ELF-1 (cell line): ENCODE results near the gene ZFP42.

ENCODE experiments used
- DNase-seq: peaks from one replicate; pipeline ENCODE4 v3.0.0-alpha.2; 2016; ENCODE audit warnings: low read depth, low spot score

ZFP42 gene

DNA sequence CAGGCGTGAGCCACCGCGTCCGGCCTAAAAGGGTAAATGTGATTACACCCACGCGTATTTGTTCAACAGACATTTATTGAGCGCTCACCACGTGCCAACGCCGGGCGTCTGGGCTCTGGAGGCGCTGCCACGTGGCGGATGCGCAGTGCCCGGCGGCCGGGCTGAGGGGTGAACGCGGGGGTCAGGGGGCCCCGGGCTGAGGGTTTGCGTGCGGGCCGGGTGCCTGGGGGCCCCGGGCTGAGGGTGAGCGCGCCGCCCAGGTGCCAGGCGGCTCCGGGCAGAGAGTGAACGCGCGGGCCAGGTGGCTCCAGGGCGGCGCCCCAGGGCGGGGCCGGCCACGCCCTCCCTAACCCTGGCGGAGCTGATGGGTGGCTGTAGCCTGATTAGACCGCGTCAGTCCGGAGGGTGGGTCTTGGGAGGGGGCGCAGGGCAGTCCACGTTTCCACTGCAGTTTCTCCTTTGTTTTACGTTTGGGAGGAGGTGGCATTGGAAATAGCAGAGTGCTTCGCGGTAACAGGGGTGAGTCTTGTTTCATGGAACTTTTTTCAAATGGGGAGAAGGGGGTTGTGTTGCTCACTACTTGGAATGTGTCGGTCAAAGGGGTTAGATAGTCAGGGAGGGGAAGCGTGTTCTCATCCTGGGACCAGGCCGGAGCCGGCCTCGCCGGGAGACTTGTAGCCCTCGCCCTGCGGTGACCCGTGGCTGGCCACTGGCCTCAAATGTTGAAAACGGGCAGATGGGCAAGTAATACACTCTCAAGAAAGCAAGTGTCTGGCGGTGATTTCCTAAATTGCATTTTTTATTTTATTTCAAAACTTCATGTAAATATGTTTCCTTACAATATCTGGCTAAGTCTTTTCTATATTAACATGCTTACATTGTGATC, at the start of gene ZFP42:
ZFP42 (plus strand) TSS at position 450 of the 886 bp plus-strand sequence. CDS start 7,037 bp downstream, outside the sequence.
- DNase-seq = peak; percentile 94

DNA sequence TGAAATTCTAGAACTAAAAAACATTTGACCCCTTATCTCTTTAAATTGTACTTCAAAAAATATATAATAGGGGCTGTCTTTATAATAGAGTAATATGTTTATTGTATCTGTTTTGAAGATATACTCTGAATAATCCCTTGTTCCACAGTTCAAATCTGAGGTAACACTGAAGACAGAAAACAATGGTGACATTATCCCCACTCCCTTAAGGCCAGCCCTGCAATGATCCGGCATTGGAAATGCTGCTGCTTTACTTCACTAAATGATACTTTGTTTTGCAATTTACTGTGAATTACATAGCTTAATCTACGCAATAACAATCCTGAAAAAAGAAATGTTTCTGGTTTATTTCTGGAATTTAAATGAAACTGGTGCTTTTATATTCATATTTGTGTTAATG, 34.4 kb upstream of the ZFP42 start:
- no peak for DNase-seq

DNA sequence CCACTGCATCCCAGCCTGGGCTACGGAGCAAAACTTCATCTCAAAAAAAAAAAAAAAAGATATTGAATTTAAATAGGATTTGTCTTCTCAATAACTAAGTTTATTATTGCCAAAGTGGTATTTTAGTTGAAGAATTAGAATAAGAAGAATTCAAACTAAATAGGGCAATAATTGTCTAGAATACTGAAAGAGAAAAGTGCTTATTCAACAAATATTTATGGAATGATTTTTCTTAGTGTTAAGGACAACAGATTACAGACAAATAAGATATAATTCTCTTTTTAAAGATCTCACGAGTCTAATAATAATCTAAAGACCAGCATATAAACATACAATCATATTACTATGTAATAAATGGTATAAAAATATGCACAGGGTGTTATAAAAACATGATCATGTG, 33.6 kb upstream of the ZFP42 start:
- no peak for DNase-seq

DNA sequence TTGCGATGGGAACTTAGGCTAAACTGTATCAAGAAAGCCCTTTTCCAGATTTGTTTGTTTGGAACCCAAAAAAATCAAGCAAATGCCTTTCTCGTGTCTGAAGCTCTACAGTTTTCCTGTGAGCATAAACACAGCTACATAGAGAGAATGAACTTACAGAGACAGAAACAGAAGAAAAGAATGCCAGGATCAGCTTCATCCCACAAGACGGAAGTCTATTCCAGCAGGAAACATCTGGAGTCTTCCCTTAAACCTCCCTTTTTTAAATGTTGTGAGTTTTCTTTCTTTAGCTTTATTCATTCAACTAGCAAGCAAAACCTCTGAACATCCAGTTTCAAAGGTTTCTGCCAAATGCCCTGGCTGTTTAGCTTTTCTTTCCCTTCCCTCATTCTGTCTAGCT, 32.6 kb upstream of the ZFP42 start:
- DNase-seq = no peak

DNA sequence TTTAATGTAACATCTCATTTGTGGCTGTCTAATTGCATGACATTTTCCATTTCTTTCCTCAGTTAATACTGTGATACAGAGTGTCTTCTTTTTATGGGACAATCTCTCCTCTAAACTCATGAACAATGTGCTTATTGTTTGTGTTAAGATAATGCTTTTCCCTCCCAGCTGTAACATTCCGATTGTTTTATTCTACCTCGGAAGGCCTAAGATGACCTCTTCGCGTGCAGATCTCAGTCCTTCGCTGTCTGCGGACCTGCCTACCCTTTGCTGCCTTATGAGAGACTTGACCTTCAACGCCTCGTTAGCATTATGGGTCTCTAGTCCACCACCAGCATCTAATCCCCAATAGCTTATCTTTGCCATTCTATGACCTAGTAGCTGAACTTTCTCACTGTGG, 29.8 kb upstream of the ZFP42 start:
- DNase-seq = no peak

DNA sequence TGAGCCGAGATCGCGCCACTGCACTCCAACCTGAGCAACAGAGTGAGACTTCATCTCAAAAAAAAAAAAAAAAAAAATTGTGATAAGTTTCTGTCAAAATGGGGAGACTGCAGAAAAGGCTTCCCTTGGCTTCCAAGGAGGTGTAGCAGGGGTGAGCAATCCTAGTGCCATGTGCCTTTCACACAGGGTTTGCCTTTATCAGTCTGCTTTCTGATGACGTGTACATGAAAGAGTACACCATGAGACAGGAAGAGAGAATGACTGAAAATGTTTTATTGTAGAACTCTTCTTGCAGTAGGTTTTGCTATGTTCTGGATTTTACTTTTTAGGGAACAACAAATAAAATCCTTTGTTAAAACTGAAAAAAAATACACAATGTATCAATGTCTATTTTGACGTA, 23.4 kb upstream of the ZFP42 start:
- no peak for DNase-seq

DNA sequence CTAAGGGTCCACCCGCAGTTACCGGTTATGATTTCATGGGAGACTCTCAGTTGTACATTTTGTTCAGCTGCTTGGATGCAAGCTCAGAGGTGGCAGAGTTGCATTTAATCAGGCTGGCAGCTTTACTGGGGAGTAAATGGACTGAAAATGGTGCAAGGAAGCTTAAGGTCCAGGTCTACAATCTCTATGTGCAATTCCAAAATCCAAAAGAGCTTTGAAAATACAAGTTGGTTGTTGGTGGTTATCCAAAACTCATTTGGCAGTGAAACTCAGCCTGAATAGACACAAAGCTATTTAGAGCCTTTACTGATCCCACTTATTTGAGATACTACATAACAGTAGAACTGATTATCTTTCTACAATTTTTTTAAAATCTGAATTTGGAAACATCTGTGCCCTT, 11.8 kb upstream of the ZFP42 start:
- no peak for DNase-seq

DNA sequence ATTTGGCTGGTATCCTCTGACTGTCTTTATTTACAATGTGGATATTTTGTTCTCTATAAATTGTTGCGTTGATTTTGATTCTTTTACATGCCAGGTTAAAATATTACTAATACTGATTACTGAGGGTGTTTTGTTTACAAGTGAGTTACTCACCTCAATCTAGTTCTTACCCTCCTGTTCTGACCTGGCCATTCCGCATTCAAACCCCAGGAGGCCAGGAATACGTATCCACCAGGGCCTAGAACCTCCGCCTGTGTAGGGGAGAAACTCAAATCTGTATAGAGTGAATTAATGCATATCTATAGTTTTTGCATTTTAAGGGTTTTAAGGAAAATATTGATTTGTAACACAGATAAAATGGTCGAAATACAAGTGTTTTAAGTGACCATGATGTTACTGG, 2.6 kb upstream of the ZFP42 start:
- peak; percentile 46 for DNase-seq

DNA sequence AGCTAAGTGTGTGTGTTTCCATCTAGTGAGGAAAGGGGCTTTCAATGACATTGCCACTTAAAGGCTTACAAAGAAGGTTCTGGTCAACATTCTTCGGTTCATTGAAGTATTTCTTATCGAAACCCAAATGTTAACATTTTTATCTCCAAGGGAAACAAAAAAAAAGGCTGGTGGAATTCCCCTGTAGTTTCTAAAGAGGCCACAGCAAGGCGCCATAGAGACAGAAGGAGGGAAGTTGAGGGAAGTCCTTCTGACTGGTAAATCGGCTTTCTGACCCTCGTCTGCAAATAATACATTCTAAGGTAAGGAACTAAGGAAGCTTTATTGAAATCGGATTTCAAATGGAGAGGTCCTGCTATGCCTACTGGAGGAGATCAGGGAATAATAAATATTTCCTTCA, 1.7 kb upstream of the ZFP42 start:
- peak; percentile 83 for DNase-seq

DNA sequence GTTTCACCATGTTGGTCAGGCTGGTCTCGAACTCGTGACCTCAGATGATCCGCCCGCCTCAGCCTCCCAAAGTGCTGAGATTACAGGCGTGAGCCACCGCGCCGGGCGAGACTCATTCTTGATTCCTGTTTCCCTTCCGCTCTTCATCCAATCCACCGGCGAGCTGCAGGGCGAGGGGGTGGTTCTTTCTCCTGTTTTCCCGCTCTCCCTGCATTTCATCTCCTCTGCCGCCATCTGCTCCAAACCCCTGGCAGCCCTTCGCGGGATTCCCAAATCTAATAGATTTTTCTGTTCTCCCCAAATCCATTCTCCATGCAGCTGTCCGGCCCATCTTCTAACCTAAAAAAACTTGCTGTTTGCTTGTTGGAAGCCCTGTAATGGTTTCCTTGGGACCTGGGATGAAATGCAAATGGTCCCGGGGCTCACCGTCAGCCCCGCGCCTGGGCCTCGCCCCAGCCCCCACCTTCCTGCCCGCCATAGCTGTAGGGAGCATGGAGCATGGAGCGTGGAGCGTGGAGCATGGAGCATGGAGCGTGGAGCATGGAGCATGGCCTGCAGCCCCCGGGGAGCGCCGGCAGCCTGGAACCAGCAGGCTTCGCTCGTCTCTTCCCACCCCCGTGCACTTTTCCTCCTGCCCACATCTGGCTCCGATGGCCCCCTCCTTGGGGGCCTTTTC, 1.1 kb downstream of the ZFP42 start:
- peak; percentile 91 for DNase-seq

DNA sequence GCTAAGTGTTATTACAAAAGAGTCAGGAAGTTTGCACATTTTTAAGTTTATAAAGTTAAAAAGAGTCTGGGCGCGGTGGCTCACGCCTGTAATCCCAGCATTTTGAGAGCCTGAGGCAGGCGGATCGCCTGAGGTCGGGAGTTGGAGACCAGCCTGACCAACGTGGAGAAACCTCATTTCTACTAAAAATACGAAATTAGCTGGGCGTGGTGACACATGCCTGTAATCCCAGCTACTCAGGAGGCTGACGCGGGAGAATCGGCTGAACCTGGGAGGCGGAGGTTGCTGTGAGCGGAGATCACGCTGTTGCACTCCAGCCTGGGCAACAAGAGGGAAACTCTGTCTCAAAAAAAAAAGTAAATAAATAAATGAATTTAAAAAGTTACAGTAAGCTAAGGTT, 2.4 kb downstream of the ZFP42 start:
- DNase-seq = peak; percentile 63

DNA sequence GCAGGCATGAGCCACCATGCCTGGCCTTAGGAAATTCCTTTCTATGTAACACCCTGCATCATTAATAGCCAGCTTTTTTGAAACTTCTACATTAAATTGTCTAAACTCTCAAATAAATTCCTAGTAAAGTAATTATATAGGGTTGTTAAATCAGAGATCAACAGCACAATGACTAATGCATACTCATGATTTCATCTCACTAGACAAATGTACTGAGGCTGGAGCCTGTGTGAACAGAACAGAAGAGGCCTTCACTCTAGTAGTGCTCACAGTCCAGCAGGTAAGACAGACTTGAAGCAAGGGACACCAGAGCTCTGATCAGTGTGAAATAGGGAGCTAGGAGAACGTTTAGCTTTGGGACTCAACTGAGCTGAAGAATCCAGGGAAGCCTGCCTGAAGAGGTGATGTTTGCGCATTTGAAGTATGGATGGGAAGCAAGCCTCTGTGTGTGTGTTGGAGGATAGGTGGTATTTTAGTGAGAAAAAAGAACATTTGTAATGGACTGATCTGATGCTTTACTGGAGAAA, 3.9 kb downstream of the ZFP42 start:
- no peak for DNase-seq

DNA sequence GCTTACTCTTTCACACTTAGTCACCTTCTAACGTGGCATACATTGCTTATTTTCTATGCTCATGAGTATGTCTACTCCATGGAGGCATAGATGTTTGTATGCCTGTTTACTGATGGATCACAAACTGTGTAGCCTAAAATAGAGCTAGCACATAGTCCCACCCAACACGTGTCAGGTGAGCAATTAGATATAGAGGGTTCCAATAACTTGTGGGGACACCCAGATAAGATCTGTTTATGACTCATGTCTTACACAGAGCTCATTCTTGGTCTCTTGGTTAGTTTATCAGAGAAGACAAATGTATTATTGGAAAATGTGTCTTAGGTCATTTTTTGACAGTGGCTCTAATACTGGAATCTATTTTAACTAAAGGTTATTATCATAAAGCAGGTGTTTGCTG, 6.8 kb downstream of the ZFP42 start:
- DNase-seq = no peak

DNA sequence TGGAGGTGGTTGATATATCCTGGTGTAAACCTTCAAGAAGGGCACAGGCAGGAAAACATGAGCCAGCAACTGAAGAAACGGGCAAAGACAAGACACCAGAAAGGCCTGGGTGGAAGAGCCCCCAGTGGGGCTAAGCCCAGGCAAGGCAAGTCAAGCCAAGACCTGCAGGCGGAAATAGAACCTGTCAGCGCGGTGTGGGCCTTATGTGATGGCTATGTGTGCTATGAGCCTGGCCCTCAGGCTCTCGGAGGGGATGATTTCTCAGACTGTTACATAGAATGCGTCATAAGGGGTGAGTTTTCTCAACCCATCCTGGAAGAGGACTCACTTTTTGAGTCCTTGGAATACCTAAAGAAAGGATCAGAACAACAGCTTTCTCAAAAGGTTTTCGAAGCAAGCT, 7.2 kb downstream of the ZFP42 start:
- DNase-seq = no peak

DNA sequence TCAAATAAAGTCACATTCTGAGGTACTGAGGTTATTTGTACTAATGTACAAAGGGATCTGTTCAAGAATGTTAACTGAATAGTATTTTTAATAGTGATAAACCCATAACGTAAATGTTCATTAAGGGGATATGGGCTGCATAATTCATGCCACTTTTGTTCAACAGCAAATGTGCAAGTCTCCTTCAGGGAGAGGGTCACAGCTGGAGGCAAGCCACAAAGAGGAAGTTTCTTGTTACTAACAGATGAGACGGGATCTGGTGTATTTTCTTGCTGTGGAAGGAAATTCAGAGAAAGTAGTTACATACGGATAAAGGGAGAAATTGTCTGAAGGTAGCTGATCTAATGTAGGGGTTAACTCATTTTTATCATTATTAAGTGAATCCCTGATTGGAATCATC, 10.0 kb downstream of the ZFP42 start:
- no peak for DNase-seq

DNA sequence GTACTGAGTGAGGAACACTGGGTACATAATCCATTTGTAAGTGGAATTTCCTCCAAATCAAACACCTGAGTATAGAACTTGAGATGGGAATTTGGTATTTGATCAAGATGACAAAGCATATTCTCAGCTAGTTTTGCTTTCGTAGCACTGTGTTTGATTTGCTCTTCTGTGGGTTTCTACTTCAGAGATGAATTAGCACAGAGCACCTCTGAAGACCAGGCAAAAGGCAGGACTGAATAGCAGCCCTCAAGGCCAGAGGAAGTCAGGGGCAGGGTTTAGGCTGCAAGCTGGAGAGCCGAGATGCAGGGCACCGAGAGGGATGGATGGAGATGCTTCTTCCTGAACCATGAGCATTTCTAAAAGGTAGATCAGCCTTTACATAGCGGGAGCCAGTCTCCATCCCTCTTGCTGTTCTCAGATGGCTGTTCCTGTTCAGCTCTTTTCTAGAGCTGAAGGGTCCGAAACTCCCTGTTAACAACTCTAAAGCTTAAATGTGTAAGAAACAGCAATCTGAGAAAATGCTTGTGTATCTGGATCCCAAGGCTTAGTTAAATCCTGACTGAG, 10.8 kb downstream of the ZFP42 start:
- no peak for DNase-seq

DNA sequence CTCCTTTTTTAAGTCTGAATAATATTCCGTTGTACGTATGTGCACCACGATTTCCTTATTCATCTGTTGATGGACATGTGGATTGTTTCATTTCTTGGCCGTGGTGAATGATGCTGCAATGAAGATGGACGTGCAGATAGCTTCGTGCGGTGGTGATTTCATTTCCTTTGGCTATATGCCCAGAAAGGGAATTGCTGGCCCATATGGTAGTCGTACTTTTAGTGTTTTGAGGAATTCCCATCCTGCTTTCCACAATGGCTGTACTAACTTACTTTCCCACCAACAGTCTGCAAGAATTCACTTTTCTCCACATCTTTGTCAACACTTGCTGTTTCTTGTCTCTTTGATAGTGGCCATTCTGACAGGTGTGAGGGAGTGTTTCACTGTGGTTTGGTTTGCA, 12.8 kb downstream of the ZFP42 start:
- no peak for DNase-seq

DNA sequence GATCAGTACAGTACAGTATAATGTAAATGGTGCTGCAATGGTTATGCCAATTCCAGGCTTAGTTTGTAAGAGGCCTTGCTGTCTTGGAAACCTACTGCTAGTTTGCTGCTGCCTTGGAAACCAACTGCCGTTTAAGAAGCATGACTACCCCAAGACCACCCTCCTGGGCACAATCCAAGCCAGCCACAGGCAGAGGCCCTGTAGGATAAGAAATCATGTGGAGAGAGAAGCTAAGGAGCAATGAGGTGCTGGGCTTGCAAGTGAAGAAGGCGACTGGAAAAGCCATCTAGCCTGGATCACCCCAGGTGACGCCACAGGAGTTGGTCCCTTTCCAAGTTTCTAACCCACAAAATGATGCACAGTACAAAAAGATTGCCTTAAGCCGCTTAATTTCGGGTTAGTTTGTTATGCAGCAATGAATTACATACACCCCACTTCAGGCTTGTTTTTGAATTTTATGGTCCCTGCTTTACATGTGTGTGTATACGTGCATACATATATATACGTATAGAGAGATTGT, 16.9 kb downstream of the ZFP42 start:
- no peak for DNase-seq

DNA sequence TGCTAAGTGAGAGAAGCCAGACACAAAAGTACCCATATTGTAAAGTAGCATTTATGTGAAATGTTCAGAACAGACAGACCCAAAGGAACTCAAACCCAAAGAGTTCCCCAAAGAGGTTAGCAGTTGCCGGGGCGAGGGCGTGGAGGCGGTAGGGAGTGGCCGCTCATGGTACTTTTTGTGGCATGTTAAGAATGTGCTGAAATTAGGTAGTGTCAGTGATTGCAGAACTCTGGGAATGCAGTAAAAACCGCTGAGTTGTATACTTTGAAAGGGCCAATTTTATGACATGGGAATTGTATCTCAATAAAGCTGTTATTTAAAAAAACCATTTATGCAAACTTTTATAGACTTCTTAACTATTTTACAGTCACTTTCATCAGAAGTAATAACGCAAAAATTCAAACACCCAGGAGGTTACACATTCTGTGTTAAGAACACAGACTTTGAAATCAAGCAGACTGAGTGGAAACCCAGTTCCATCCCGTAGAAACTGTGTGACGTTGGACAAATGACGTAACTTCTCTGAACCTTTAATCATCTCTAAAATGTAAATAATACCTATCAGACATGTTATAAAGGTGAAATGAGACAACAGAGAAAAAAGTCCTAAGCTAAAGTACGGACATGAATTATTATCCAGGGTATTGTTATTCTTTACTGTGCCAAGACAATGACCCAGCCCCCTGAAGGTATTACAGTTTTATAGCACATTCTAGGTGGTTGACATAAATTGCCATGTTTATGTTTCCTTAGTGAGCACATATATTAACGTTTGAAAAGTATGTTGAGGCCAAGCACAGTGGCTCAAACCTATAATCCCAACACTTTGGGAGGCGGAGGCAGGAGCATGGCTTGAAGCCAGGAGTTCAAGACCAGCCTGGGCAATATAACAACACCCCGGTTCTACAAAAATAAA, 19.7 kb downstream of the ZFP42 start:
- peak; percentile 75 for DNase-seq

DNA sequence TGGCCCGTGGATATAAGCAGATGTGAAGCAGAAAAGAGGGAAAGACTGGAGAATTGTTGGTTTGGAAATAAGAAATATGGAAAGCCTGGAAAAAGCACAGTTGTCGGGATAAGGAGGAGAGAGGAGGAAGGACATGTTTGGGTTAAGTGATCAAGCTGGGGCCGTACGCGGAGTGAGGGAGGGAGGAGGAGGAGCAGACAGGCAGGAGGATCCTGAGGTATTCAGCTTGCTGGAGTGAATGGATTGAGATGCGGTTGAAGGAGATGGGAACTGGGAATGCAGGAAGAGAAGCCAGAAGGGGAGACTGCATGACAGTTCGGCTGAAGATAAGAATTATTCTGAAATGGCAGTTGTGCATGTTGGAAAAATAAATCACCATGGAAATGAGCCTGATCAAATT, 21.2 kb downstream of the ZFP42 start:
- peak; percentile 68 for DNase-seq

DNA sequence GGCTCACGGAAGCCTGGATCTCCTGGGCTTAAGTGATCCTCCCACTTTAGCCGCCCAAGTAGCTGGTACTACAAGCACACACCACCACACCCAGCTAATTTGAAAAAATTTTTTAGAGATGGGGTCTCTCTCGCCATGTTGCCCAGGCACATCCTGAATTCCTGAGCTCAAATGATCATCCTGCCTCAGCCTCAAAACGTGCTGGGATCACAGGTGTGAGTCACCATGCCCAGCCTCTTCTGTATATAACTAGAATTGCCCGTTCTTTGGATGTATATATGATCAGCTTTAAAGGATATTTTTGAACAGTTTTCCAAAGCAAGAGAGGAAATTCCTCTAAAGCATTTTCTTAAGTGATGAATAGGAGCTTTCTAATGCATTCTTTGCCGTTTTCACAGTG, 22.7 kb downstream of the ZFP42 start:
- no peak for DNase-seq
